Measurements from ENCODE around the gene SEMA6C.

The SEMA6C gene

DNA sequence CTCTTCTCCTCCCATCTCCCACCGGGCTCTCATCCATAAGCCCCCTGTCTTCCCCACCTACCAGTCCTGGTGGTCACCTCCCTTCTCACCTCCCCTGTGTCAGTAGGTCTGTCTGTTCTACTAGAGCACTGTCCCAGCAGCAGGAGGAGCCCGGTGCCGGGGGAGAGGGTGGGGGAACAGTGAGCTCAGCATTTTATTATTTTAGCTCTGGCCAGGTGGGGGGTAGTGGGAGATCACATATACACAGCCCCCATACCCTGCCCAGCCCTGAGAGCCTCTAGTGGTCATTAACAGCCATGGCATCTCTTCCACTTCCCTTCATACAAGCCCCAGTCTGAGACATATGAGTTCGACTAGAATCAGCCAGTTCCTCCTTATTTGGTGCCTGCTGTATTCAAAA, 29.4 kb upstream of the SEMA6C start, which contains the start of gene TMOD4:
TMOD4 (minus strand) TSS at position 119 of the 400 bp plus-strand sequence. CDS start 1,106 bp downstream, outside the sequence.
- H3K9me3 ChIP-seq (ENCODE audit: control insufficient read depth, low read length): no peaks in the 10 kb centered on the region
- peaks cover 76% of the 10 kb centered on the region for H3K36me3 ChIP-seq (ENCODE audit: control insufficient read depth, insufficient read depth, low read length)
- H3K27ac ChIP-seq (ENCODE audit: low read depth, low read length, severe bottlenecking): no peak within 1 kb of the TSS
- no peak within 1 kb of the TSS for H3K4me3 ChIP-seq (ENCODE audit: extremely low read depth, insufficient read depth, low read length, poor library complexity, severe bottlenecking)
- no peaks in the 10 kb centered on the region for H3K4me1 ChIP-seq (ENCODE audit: control insufficient read depth, insufficient read depth, low read length, poor library complexity, severe bottlenecking)
- WGBS, 2 experiments (ENCODE audit: insufficient coverage in 2 of 2): 80 to 100% methylated on average over 1 to 2 of the region's 4 CpGs

DNA sequence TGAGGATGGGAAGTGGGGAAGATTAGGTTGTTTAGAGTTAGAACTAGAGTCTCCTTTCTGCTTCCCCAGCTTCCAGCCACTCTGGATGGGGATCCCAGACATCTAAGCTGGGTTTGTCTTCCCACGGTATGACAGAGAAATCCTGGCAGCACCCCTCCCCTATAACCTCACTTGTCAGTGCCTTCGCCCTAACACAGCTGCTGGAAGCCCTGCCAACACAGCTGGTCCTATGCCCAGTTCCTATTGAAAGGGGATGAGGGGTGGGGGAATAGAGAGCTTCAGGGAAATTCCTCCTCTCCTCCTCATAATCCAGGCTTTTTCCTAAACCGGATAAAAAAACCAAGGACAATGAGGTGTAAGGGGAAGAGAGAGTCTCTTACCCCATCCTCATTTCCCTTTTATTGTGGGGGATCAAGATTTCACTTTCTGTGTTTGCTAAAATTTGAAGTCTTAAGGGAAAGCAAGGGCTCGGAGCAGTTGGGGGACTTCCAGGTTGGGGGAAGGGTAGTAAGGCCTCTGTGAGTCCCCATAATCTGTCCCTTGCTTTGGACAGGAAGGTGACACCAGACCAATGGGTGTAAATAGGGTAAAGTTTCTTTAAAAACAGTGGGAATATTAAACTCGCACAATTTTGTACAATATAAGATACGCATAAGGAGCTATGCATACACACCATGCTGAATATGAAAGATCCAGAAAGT, 28.8 kb upstream of the SEMA6C start:
- 90 to 100% methylated on average over 2 to 3 of the region's 6 CpGs for WGBS, 2 experiments (ENCODE audit: insufficient coverage in 2 of 2)

DNA sequence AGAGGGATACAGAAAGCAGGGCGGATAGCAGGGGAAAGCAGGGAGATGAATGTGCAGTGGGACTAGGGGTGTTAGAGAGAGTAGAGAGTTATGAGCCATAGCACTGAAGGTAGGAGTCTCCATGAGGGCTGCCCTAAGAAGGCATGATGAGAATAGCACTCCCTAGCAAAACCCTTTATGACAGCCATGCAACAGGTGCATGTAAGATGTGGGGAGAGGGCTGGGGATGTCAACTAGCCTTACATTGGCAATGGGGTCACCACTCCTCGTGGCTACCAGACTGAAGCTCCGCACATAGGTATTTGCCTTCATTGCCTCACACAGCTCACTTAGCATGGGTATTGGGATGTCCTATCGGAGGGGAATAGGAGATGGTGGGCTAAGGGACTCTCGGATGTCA, 24.8 kb upstream of the SEMA6C start:
- WGBS, 2 experiments (ENCODE audit: insufficient coverage in 2 of 2): 98 to 100% methylated on average over 1 to 3 of the region's 5 CpGs
- peaks cover 53% of the 10 kb centered on the region for H3K36me3 ChIP-seq (ENCODE audit: control insufficient read depth, insufficient read depth, low read length)
- H3K4me1 ChIP-seq (ENCODE audit: control insufficient read depth, insufficient read depth, low read length, poor library complexity, severe bottlenecking): peaks cover 3% of the 10 kb centered on the region
- no peak overlapping the region for H3K4me3 ChIP-seq (ENCODE audit: extremely low read depth, insufficient read depth, low read length, poor library complexity, severe bottlenecking)
- H3K9me3 ChIP-seq (ENCODE audit: control insufficient read depth, low read length): no peaks in the 10 kb centered on the region
- H3K27ac ChIP-seq (ENCODE audit: low read depth, low read length, severe bottlenecking): no peak overlapping the region

More for the DNA sequence above, 28.8 kb upstream of the SEMA6C start:
- H3K9me3 ChIP-seq (ENCODE audit: control insufficient read depth, low read length): no peaks in the 10 kb centered on the region
- no peaks in the 10 kb centered on the region for H3K4me1 ChIP-seq (ENCODE audit: control insufficient read depth, insufficient read depth, low read length, poor library complexity, severe bottlenecking)
- no peak overlapping the region for H3K27ac ChIP-seq (ENCODE audit: low read depth, low read length, severe bottlenecking)
- no peak overlapping the region for H3K4me3 ChIP-seq (ENCODE audit: extremely low read depth, insufficient read depth, low read length, poor library complexity, severe bottlenecking)
- peaks cover 76% of the 10 kb centered on the region for H3K36me3 ChIP-seq (ENCODE audit: control insufficient read depth, insufficient read depth, low read length)

DNA sequence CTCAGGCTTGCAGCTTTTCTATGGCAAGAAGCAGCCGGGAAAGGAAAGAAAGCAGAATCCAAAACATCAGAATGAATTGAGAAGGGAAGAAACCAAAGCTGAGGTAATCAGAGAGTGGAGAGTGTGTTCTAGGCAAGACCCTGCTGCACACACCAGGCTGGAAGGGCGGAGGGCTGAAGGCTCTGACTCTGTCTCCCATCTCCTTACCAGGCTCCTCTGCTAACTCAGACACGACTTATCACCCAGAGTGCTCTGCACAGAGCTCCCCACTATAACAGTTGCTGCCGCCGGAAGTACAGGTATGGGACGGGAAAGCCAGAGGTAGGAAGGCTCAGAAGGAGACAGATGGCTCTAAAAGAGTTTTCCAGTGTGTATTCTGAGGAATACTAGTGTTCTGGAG, 20.7 kb upstream of the SEMA6C start:
- 93% methylated on average over 3 of the region's 6 CpGs; no CpG with 5 or more reads in 1 of the 2 experiments for WGBS, 2 experiments (ENCODE audit: insufficient coverage in 2 of 2)
- Histone ChIP-seq H3K9me3 (ENCODE audit: control insufficient read depth, low read length) (no peaks in the 10 kb centered on the region), H3K36me3 (ENCODE audit: control insufficient read depth, insufficient read depth, low read length) (peaks cover 27% of the 10 kb centered on the region), H3K4me3 (ENCODE audit: extremely low read depth, insufficient read depth, low read length, poor library complexity, severe bottlenecking) (peak overlapping the region; percentile 67), H3K27ac (ENCODE audit: low read depth, low read length, severe bottlenecking) (no peak overlapping the region), H3K4me1 (ENCODE audit: control insufficient read depth, insufficient read depth, low read length, poor library complexity, severe bottlenecking) (peaks cover 3% of the 10 kb centered on the region)

DNA sequence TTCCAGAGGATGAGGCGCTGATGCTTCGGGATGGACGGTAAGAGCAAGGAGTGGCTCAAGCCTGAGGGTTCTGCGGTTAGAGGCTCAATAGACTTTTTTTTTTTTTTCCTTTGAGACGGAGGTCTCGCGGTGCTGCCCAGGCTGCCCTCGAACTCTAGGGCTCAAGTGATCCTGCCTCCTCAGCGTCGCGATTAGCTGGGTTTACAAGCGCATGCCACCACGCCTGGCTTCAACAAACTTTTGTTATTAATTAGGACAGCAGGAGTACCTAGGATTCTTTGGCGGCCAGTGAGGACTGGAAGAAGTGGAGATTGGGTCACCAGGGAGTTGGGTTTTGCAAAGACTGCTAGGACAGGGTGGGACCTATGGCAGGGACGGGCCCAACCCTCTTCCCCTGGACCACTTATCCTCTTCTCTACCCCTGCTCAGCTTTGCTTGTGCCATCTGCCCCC, 20.1 kb upstream of the SEMA6C start:
- Histone ChIP-seq H3K4me1 (ENCODE audit: control insufficient read depth, insufficient read depth, low read length, poor library complexity, severe bottlenecking) (peaks cover 3% of the 10 kb centered on the region), H3K36me3 (ENCODE audit: control insufficient read depth, insufficient read depth, low read length) (peaks cover 32% of the 10 kb centered on the region), H3K4me3 (ENCODE audit: extremely low read depth, insufficient read depth, low read length, poor library complexity, severe bottlenecking) (peak overlapping the region; percentile 67), H3K9me3 (ENCODE audit: control insufficient read depth, low read length) (no peaks in the 10 kb centered on the region), H3K27ac (ENCODE audit: low read depth, low read length, severe bottlenecking) (peak overlapping the region; percentile 77)
- 1 to 13% methylated on average over 13 to 14 of the region's 15 CpGs for WGBS, 2 experiments (ENCODE audit: insufficient coverage in 2 of 2)

DNA sequence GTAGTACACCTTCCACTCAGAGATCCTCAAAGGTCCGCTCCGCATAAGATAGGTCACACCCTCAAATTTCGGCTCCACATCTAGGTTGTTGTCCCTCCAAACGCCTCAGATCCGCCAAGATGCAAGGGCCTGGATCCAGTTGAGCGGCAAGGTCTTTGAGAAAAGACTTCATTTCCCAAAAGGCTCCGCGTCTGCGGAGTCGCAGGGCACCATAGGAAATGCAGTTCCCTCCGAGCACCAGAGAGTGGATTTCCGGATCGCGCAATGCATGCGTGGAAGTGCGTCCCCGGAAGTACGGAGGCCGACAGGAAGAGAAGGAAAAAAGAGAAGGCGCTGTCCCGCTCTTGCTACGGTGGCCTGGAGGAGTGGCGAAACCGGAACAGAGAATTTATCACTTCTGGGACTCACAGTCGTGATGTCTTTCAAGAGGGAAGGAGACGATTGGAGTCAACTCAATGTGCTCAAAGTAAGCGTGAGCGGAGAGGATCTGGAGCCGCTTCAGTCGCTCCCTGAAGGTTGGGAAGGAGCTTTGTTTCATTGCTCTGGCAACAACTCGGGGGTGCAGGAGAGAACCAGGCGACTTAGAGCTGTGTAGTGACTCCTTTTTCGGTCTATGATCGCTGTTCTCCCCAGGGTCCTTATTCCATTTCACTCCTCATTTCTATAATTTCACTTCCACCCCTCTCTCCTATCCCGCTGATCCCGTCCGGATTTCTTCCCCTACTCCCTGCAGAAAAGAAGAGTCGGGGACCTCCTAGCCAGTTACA, 19.5 kb upstream of the SEMA6C start, which contains the start of the genes LYSMD1 and SCNM1:
LYSMD1 (minus strand) TSS at position 165 of the 767 bp plus-strand sequence. CDS start 644 bp downstream, outside the sequence.
SCNM1 (plus strand) TSS at position 407 of the 767 bp plus-strand sequence; CDS start at position 416, 9 bp downstream.
- Histone ChIP-seq H3K4me1 (ENCODE audit: control insufficient read depth, insufficient read depth, low read length, poor library complexity, severe bottlenecking) (peaks cover 3% of the 10 kb centered on the region), H3K27ac (ENCODE audit: low read depth, low read length, severe bottlenecking) (peak within 1 kb of the TSS; percentile 78), H3K4me3 (ENCODE audit: extremely low read depth, insufficient read depth, low read length, poor library complexity, severe bottlenecking) (peak within 1 kb of the TSS; percentile 67), H3K9me3 (ENCODE audit: control insufficient read depth, low read length) (no peaks in the 10 kb centered on the region), H3K36me3 (ENCODE audit: control insufficient read depth, insufficient read depth, low read length) (peaks cover 30% of the 10 kb centered on the region)
- 0 to 1% methylated on average over 35 to 36 of the region's 38 CpGs for WGBS, 2 experiments (ENCODE audit: insufficient coverage in 2 of 2)

DNA sequence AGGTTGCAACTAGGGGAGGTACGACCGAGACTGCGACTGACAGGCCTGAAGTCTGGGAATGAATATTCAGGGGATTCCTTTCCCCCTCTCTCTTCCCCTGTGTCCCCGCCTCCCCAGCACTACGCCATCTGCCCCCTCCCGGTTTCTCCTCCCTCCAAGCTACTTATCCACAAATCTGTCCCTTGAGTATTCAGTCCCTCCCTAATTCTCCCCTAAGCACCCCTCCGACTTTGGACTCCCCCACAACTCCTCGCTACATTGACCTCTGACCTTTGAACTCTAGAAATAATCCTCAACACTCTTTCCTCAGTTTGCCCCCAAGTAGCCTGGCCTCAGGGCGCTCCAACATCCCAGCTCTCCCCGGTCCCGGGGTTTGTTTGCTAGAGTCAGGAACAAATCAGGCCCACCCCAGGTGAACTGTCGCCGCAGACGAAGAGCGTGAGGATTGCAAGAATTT, 18.9 kb upstream of the SEMA6C start:
- H3K9me3 ChIP-seq (ENCODE audit: control insufficient read depth, low read length): no peaks in the 10 kb centered on the region
- peaks cover 27% of the 10 kb centered on the region for H3K36me3 ChIP-seq (ENCODE audit: control insufficient read depth, insufficient read depth, low read length)
- 1 to 4% methylated on average over 12 to 13 of the region's 15 CpGs for WGBS, 2 experiments (ENCODE audit: insufficient coverage in 2 of 2)
- H3K4me1 ChIP-seq (ENCODE audit: control insufficient read depth, insufficient read depth, low read length, poor library complexity, severe bottlenecking): peaks cover 3% of the 10 kb centered on the region
- peak overlapping the region; percentile 67 for H3K4me3 ChIP-seq (ENCODE audit: extremely low read depth, insufficient read depth, low read length, poor library complexity, severe bottlenecking)
- H3K27ac ChIP-seq (ENCODE audit: low read depth, low read length, severe bottlenecking): peak overlapping the region; percentile 78

DNA sequence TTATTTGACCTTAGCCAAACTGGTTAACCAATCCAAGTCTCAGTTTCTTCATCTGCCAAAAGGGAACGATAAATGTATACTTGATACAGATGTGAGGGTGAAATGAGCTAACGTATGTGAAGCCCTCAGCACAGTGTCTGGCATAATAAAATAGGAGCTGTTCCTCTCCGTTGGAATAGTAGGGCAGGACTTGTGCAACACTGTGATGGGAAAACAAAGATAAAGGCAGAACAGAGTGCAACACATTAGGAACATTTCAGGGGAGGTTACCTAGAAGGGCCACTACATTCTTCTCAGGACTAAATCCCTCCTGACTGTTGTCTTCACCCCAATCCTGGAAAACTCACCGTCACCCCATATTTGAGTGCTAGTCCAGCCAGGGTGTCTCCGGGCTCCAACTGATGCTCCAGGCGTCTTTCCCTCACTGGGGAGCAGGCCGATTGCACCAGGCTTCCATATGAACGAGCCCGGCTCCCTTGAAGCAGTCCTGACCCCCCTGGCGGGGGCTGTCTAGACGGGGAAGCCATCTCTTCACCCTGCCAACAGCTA, 18.4 kb upstream of the SEMA6C start:
- no peaks in the 10 kb centered on the region for H3K9me3 ChIP-seq (ENCODE audit: control insufficient read depth, low read length)
- H3K4me3 ChIP-seq (ENCODE audit: extremely low read depth, insufficient read depth, low read length, poor library complexity, severe bottlenecking): peak overlapping the region; percentile 67
- H3K36me3 ChIP-seq (ENCODE audit: control insufficient read depth, insufficient read depth, low read length): peaks cover 27% of the 10 kb centered on the region
- 37 to 44% methylated on average over 9 to 11 of the region's 11 CpGs for WGBS, 2 experiments (ENCODE audit: insufficient coverage in 2 of 2)
- H3K27ac ChIP-seq (ENCODE audit: low read depth, low read length, severe bottlenecking): peak overlapping the region; percentile 18
- peaks cover 3% of the 10 kb centered on the region for H3K4me1 ChIP-seq (ENCODE audit: control insufficient read depth, insufficient read depth, low read length, poor library complexity, severe bottlenecking)

DNA sequence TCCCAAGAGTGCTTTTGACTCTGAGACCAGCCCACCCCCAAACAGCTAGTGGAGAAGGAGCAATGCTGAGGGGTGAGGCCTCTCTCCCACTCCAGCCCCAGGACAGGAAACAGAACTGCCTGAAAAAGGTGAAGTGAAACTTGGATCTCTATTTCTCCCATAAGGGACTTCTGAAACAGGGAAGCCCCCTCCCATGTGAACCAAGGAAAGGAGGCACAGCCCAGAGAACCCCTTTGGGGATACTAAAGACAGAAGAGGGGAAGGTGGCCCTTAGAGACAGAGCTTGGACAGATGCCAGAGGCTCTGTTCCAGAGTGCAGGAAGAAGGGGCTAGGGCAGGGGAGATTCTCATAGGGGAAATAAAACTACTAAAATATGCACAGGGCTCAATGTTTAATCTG, 12.9 kb upstream of the SEMA6C start:
- Histone ChIP-seq H3K27ac (ENCODE audit: low read depth, low read length, severe bottlenecking) (no peak overlapping the region), H3K4me3 (ENCODE audit: extremely low read depth, insufficient read depth, low read length, poor library complexity, severe bottlenecking) (no peak overlapping the region), H3K4me1 (ENCODE audit: control insufficient read depth, insufficient read depth, low read length, poor library complexity, severe bottlenecking) (peaks cover 5% of the 10 kb centered on the region), H3K36me3 (ENCODE audit: control insufficient read depth, insufficient read depth, low read length) (peaks cover 29% of the 10 kb centered on the region), H3K9me3 (ENCODE audit: control insufficient read depth, low read length) (no peaks in the 10 kb centered on the region)

DNA sequence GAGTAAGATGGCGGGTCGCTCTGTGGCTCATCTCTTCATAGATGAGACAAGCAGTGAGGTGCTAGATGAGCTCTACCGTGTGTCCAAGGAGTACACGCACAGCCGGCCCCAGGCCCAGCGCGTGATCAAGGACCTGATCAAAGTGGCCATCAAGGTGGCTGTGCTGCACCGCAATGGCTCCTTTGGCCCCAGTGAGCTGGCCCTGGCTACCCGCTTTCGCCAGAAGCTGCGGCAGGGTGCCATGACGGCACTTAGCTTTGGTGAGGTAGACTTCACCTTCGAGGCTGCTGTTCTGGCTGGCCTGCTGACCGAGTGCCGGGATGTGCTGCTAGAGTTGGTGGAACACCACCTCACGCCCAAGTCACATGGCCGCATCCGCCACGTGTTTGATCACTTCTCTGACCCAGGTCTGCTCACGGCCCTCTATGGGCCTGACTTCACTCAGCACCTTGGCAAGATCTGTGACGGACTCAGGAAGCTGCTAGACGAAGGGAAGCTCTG, 12.4 kb upstream of the SEMA6C start:
- H3K27ac ChIP-seq (ENCODE audit: low read depth, low read length, severe bottlenecking): no peak overlapping the region
- H3K9me3 ChIP-seq (ENCODE audit: control insufficient read depth, low read length): no peaks in the 10 kb centered on the region
- H3K4me1 ChIP-seq (ENCODE audit: control insufficient read depth, insufficient read depth, low read length, poor library complexity, severe bottlenecking): peaks cover 5% of the 10 kb centered on the region
- WGBS, 2 experiments (ENCODE audit: insufficient coverage in 2 of 2): 94 to 96% methylated on average over 22 of the region's 22 CpGs
- H3K36me3 ChIP-seq (ENCODE audit: control insufficient read depth, insufficient read depth, low read length): peaks cover 29% of the 10 kb centered on the region
- no peak overlapping the region for H3K4me3 ChIP-seq (ENCODE audit: extremely low read depth, insufficient read depth, low read length, poor library complexity, severe bottlenecking)

Measured in mesodermal cell (in vitro differentiated cells).